K562 (cell line): ENCODE data around the gene NDUFAF8. TPM values are rescaled to one million over a fixed set of nuclear protein-coding genes. Genes with fewer than 3 reads are reported as not detected.

Experiments
- ATAC-seq: fragments of 200-7000 bp; cut with Tn5 transposase; 3 replicates; pipeline ENCODE4 v1.9.1; 2020; ENCODE audit warnings: moderate library complexity
- BruUV-seq: library from RNA; stranded (reverse); fragments of 400-500 nt; replicated peaks from 2 replicates; lab custom pipeline; 2021; lab: Mats Ljungman, UMichigan
- CTCF ChIA-PET: fragments of 300-600 bp; formaldehyde crosslinking; extraction: SDS; loops from one replicate; lab custom pipeline; 2021; ENCODE audit warnings: low intra/inter-chr PET ratio; lab: Yijun Ruan, JAX
- POLR2A ChIA-PET: fragments of 300-600, 350-650 bp; sonication (Branson Sonifier 250); formaldehyde crosslinking; extraction: SDS; loops from one replicate; lab custom pipeline; 2021; ENCODE audit warnings: antibody characterized with exemption, inconsistent platforms; lab: Yijun Ruan, JAX
- DNase-seq, 4 experiments: peaks; one replicate each; pipeline versions ENCODE4 v3.0.0 to v3.0.0-alpha.2; 2011 to 2018; ENCODE audit warnings: low spot score in 3 of 4, mixed read lengths in 3 of 4; ENCODE audit errors: extremely low read depth in 1 of 4
- FAIRE-seq: peaks from 2 replicates; lab custom pipeline; 2011; peaks lifted over from hg19 to GRCh38; lab: Jason Lieb, UNC
- H2AFZ ChIP-seq: 2 replicates; pipeline ENCODE4 v1.6.0; 2011; ENCODE audit warnings: low read depth, low read length, control low read depth, inconsistent platforms
- H3K27ac ChIP-seq: fragments of 200-600 bp; 3 replicates; pipeline ENCODE4 v1.8.0; 2011; ENCODE audit warnings: low read depth, mild to moderate bottlenecking, control low read depth, inconsistent platforms, low read length, moderate library complexity, mixed read lengths; ENCODE audit errors: extremely low read depth
- H3K27me3 ChIP-seq, 2 experiments: fragments of 300-600 bp in 1 of 2; 2 replicates in 1 of 2; 3 replicates in 1 of 2; pipeline versions ENCODE4 v1.6.0 to v1.8.0; 2011; ENCODE audit warnings: inconsistent platforms in 2 of 2, low read length in 2 of 2, mild to moderate bottlenecking in 1 of 2, mixed read lengths in 1 of 2, moderate library complexity in 1 of 2; ENCODE audit not compliant: control insufficient read depth in 2 of 2, insufficient read depth in 2 of 2
- H3K36me3 ChIP-seq: fragments of 300-600 bp; 3 replicates; pipeline ENCODE4 v1.8.0; 2011; ENCODE audit warnings: mild to moderate bottlenecking, low read length, inconsistent platforms; ENCODE audit not compliant: control insufficient read depth, insufficient read depth
- H3K4me1 ChIP-seq, 2 experiments: fragments of 200-600 bp in 1 of 2; replicated peaks in 1 of 2; 2 replicates in 1 of 2; 3 replicates in 1 of 2; pipeline versions ENCODE4 v1.5.1 to v1.8.0; 2011; ENCODE audit warnings: inconsistent platforms in 2 of 2, low read length in 2 of 2, mild to moderate bottlenecking in 1 of 2, mixed read lengths in 1 of 2, moderate library complexity in 1 of 2; ENCODE audit not compliant: control insufficient read depth in 2 of 2, insufficient read depth in 2 of 2
- H3K4me2 ChIP-seq: 2 replicates; pipeline ENCODE4 v1.6.1; 2011; ENCODE audit warnings: low read length, control low read depth, inconsistent platforms, mixed read lengths; ENCODE audit not compliant: insufficient read depth
- H3K4me3 ChIP-seq: fragments of 200-600 bp; sonication (generic), shearing (Covaris generic); 2 replicates; pipeline ENCODE4 v1.5.1; 2016; ENCODE audit warnings: control low read depth, inconsistent platforms
- H3K79me2 ChIP-seq: fragments of 200-600 bp; 3 replicates; pipeline ENCODE4 v1.8.0; 2011; ENCODE audit warnings: low read length, inconsistent platforms; ENCODE audit not compliant: control insufficient read depth, insufficient read depth
- H3K9ac ChIP-seq, 2 experiments: 2 replicates each; pipeline versions ENCODE4 v1.6.0 to v1.6.1; 2011; ENCODE audit warnings: low read depth in 2 of 2, low read length in 2 of 2, control low read depth in 1 of 2, inconsistent platforms in 1 of 2, mild to moderate bottlenecking in 1 of 2, mixed read lengths in 1 of 2; ENCODE audit not compliant: insufficient read depth in 1 of 2
- H3K9me1 ChIP-seq: one replicate; pipeline ENCODE4 v1.6.0; 2011; ENCODE audit warnings: inconsistent platforms, mild to moderate bottlenecking, low read length, moderate library complexity; ENCODE audit not compliant: control insufficient read depth, insufficient read depth
- H3K9me3 ChIP-seq: replicated peaks from 2 replicates; pipeline ENCODE4 v1.5.1; 2011; ENCODE audit warnings: low read depth, low read length, inconsistent platforms; ENCODE audit not compliant: control insufficient read depth, insufficient read depth
- H4K20me1 ChIP-seq: replicated peaks from 2 replicates; pipeline ENCODE4 v1.6.1; 2011; ENCODE audit warnings: low read length, inconsistent platforms, mixed read lengths; ENCODE audit not compliant: control insufficient read depth, insufficient read depth
- ELF4 ChIP-seq: fragments of 450-650 bp; formaldehyde crosslinking; IDR thresholded peaks from 2 replicates; pipeline ENCODE4 v1.4.0; 2022; ENCODE audit warnings: missing genetic modification characterization
- FUS ChIP-seq: fragments of 200-400 bp; formaldehyde crosslinking; optimal IDR thresholded peaks from 2 replicates; pipeline ENCODE3; 2017; ENCODE audit warnings: low read depth, low read length
- NELFE ChIP-seq: IDR thresholded peaks from 2 replicates; pipeline ENCODE4 v1.6.1; 2011; ENCODE audit warnings: mild to moderate bottlenecking; ENCODE audit not compliant: insufficient read depth, insufficient read length
- PML ChIP-seq: IDR thresholded peaks from 2 replicates; pipeline ENCODE4 v1.6.1; 2012; ENCODE audit warnings: low read length, inconsistent platforms
- TOE1 ChIP-seq, 2 experiments: fragments of 450-650 bp in 1 of 2; sonication (generic) in 1 of 2; formaldehyde crosslinking in 1 of 2; IDR thresholded peaks; 2 replicates each; pipeline versions ENCODE4 v1.7.1 to v1.8.0; 2016 to 2022; ENCODE audit warnings: borderline replicate concordance in 2 of 2, mild to moderate bottlenecking in 2 of 2, antibody characterized with exemption in 1 of 2, inconsistent platforms in 1 of 2, low read depth in 1 of 2, missing genetic modification reagents in 1 of 2, moderate library complexity in 1 of 2
- WGBS: fragments of 100-300 bp; shearing (Covaris generic); methylation state at CpG from one replicate; pipeline ENCODE4 v1.1.6; 2016; ENCODE audit warnings: low coverage, mixed read lengths; ENCODE audit not compliant: insufficient coverage; ENCODE audit errors: missing lambda C conversion rate; 5-methylcytosine and 5-hydroxymethylcytosine counted together
- in situ Hi-C: fragments of 300-500 bp; cut with MboI; formaldehyde crosslinking; loops from 4 replicates; pipeline ENCODE4 v1.15.0; 2018; ENCODE audit warnings: inconsistent platforms, mixed read lengths
- intact Hi-C: fragments of 100-400 bp; cut with micrococcal nuclease; formaldehyde crosslinking; loops from 2 replicates; pipeline ENCODE4 v1.14.2; 2022
- polyA plus RNA-seq, 8 experiments: library from polyadenylated mRNA; depleted of rRNA in 4 of 8; stranded (reverse) in 5 of 8; unstranded in 3 of 8; fragments of >200 nt; fragmentation: Nextera tagmentation in 2 of 8; fragmentation: Illumina TruSeq in 1 of 8; extraction: Ambion mirVana in 2 of 8; extraction: Trizol in 1 of 8; gene quantifications; 2 replicates each; pipeline versions ENCODE4 v1.2.1 to v1.2.3, GENCODE V29; 2011 to 2014; ENCODE audit warnings: inconsistent platforms in 1 of 8, missing spikeins in 1 of 8
- total RNA-seq, 7 experiments: library from RNA; depleted of rRNA in 6 of 7; stranded (reverse); fragments of >200 nt in 6 of 7; fragmentation: Illumina TruSeq in 2 of 7; extraction: Trizol in 2 of 7; gene quantifications; 2 replicates each; pipeline versions ENCODE4 v1.2.1 to v1.2.3, GENCODE V29; 2011 to 2021; ENCODE audit warnings: low replicate concordance in 1 of 7
- TF ChIP-seq, protein P1 (sequence below), 2 experiments: fragments of 450-650 bp in 1 of 2; sonication (generic) in 1 of 2; formaldehyde crosslinking in 1 of 2; IDR thresholded peaks in 1 of 2; conservative IDR thresholded peaks in 1 of 2; 2 replicates each; pipeline versions ENCODE4 v1.6.1 to v1.8.1; 2016 to 2023; ENCODE audit warnings: mild to moderate bottlenecking in 2 of 2, moderate library complexity in 2 of 2, inconsistent platforms in 1 of 2, missing genetic modification reagents in 1 of 2
- TF ChIP-seq, protein P2 (sequence below): conservative IDR thresholded peaks from 2 replicates; pipeline ENCODE4 v1.6.1; 2011; ENCODE audit warnings: low read depth, mild to moderate bottlenecking, low read length; ENCODE audit not compliant: control insufficient read depth

Gene NDUFAF8
- total and polyA plus RNA-seq, 9 of the 15 experiments (the other 6 are each of a cell fraction or from before 2014, with no cell fraction given) = 13.5 to 144 (median 90.0) TPM

DNA sequence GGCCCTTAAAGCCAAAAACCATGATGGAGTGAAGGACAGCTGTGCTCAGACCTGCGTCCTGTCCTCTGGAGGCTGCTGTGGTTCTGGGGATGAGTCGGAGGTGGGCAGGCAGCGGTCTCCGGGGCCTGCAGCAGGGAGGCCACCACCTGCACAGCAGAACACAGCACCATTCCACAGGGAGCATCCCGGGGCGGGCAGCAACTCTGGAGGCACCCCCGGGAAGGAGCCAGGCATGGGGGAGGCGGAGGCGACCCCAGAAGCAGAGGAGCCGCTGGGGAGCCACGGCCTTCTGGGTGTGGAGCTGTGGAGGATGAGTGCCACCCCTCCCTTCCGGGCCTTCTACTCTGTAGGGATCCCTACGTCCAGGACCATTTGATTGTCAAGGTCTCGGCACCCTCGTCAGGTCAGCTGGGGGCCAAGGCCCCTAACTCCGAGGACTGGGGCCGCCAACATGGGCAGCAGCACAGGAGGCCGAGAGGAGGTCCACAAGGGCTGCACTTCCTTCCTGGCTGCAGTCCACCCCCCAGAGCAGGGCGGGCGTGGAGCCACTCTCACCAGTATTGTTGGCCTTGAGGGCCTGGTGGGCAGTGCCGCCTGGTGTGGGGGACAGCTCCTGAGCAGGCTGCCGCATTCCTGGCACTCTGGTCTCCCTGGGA, 40.2 kb upstream of the NDUFAF8 start:
- Histone ChIP-seq H3K9me3 (no peaks in the 10 kb centered on the region), H4K20me1 (no peaks in the 10 kb centered on the region), H3K27ac (no peak overlapping the region), H2AFZ (no peak overlapping the region), H3K9ac (no peak overlapping the region), H3K9me1 (peaks cover 3% of the 10 kb centered on the region), H3K4me1 (peaks cover 6 to 40% of the 10 kb centered on the region in 2 experiments; a peak in 4 of 5 replicates), H3K36me3 (peaks cover 2% of the 10 kb centered on the region; the same call in 2 of the 3 replicates), H3K4me3 (no peak overlapping the region), H3K27me3 (no peaks in the 10 kb centered on the region), H3K4me2 (no peak overlapping the region), H3K79me2 (no peaks in the 10 kb centered on the region)
- intact Hi-C loops = no loop called here
- WGBS = 81% methylated on average over 21 of the region's 22 CpGs
- ChIA-PET POLR2A (interaction anchor here (0.5 to 1.2 kb wide), 2 partner anchors 10 to 19 kb away, joined by 3 to 4 read pairs; no protein-coding TSS in a partner anchor), CTCF (no interaction called here)
- in situ Hi-C loops = no loop called here
- no peak for ATAC-seq
- TF ChIP-seq ELF4 (CRISPR knock-in tag) (no peak), FUS (no peak), NELFE (no peak), TOE1 (IDR thresholded peaks at IDR 0.05; ENCODE audit: borderline replicate concordance) (no peak), TOE1 (CRISPR knock-in tag; IDR thresholded peaks at IDR 0.05; ENCODE audit: borderline replicate concordance, low read depth) (no peak), PML (no peak)
- TF ChIP-seq, protein P1, sequence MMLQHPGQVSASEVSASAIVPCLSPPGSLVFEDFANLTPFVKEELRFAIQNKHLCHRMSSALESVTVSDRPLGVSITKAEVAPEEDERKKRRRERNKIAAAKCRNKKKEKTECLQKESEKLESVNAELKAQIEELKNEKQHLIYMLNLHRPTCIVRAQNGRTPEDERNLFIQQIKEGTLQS (IDR thresholded peaks at IDR 0.05) = no peak
- TF ChIP-seq, protein P1 (CRISPR knock-in tag; conservative IDR thresholded peaks at IDR 0.05) = no peak
- TF ChIP-seq, protein P2, sequence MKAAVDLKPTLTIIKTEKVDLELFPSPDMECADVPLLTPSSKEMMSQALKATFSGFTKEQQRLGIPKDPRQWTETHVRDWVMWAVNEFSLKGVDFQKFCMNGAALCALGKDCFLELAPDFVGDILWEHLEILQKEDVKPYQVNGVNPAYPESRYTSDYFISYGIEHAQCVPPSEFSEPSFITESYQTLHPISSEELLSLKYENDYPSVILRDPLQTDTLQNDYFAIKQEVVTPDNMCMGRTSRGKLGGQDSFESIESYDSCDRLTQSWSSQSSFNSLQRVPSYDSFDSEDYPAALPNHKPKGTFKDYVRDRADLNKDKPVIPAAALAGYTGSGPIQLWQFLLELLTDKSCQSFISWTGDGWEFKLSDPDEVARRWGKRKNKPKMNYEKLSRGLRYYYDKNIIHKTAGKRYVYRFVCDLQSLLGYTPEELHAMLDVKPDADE = no peak
- FAIRE-seq = no peak
- no TSS peak for BruUV-seq
- DNase-seq = no peak
